Suprapubic skin (tissue), 4 donors: ENCODE data around the gene C4orf46.

ENCODE experiments used
- POLR2A ChIP-seq, 2 donors: fragments of 450-650 bp; IDR thresholded peaks; one replicate each; pipeline ENCODE4 v1.6.1; 2017; ENCODE audit warnings: antibody characterized with exemption in 2 of 2, mild to moderate bottlenecking in 2 of 2, moderate library complexity in 2 of 2
- POLR2AphosphoS5 ChIP-seq, 3 donors: sonication (generic); formaldehyde crosslinking; IDR thresholded peaks; one replicate each; pipeline ENCODE4 v1.6.1; 2017; ENCODE audit warnings: antibody characterized with exemption in 3 of 3
- TF ChIP-seq, protein P1 (sequence below), 2 donors: fragments of 200-600 bp in 1 of 2; fragments of 450-650 bp in 1 of 2; sonication (generic) in 1 of 2; IDR thresholded peaks; one replicate each; pipeline ENCODE4 v1.5.1; 2016 to 2019; ENCODE audit warnings: antibody characterized with exemption in 2 of 2, mild to moderate bottlenecking in 1 of 2, moderate library complexity in 1 of 2

DNA sequence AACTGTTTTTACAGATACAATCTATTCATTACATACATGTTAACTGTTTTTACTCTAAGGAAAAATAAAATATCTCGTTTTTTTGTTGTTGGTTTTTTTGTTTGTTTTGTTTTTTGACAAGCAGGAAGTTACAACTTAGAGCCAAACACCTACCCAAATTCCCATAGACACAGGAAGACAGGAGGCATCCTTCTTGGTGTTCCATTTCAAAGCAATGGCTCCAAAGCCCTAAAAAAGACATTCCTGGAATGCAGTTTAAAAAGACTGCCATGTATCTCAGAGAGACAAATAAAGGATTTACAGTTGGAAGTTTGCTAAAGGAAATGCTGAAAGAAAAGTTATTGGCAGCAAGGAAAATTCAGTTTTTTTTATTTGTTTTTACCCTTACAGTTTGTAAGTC lies 17.1 kb upstream of the C4orf46 start:
- TF ChIP-seq, protein P1, sequence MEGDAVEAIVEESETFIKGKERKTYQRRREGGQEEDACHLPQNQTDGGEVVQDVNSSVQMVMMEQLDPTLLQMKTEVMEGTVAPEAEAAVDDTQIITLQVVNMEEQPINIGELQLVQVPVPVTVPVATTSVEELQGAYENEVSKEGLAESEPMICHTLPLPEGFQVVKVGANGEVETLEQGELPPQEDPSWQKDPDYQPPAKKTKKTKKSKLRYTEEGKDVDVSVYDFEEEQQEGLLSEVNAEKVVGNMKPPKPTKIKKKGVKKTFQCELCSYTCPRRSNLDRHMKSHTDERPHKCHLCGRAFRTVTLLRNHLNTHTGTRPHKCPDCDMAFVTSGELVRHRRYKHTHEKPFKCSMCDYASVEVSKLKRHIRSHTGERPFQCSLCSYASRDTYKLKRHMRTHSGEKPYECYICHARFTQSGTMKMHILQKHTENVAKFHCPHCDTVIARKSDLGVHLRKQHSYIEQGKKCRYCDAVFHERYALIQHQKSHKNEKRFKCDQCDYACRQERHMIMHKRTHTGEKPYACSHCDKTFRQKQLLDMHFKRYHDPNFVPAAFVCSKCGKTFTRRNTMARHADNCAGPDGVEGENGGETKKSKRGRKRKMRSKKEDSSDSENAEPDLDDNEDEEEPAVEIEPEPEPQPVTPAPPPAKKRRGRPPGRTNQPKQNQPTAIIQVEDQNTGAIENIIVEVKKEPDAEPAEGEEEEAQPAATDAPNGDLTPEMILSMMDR (IDR thresholded peaks at IDR 0.05), result no peak
- no peak for TF ChIP-seq POLR2AphosphoS5 (IDR thresholded peaks at IDR 0.05)
- no peak for TF ChIP-seq POLR2A (IDR thresholded peaks at IDR 0.05)
